ENCODE data around the gene BCL2L11.

BCL2L11 gene

DNA sequence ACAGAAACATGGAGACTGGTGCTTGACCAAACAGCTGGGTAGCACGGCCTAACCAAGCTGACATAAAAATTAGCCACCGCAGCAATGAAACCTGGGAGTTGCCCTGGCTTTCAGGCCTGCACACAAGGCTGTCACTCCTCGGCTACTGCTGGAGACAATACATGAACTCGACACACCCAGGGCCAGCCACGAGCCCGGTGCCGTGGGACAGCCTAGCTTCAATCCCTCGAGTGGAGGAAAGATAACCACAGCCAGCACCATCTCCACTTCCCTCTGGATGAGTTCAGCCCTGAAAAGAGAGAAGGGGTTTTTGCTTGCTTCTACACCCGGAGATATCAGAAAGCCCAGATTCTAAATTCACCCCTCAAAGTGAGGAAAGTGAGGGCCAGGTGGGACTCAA is 78.0 kb downstream of the BCL2L11 start:
- no peak for DNase-seq

DNA sequence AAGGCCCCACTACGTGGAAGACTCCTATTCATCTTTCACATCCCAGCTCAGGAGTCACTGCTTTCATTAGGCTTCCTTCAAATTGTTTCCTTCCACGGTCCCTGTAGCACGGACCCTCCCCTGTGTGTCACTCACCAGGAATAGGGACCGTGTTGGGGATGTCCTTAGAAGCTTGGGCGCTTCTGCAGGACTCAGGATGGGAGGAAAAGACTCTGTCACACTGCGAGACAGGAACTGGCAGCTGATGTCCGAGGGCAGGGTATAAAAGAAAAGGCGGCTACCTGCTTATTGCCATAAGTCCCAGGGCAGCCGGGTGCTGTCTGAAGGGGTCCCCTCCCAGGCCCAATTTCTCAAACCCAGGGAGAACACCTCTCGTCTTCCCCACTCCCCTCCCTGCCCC is 79.1 kb downstream of the BCL2L11 start:
- no peak for DNase-seq

- DNase-seq: no peak
These were observed 79.7 kb downstream of the BCL2L11 start for GRCh38 chr2:111200333-111200881.

- no peak for DNase-seq
These were observed 80.5 kb downstream of the BCL2L11 start for GRCh38 chr2:111201214-111201613.

GRCh38 chr2:111202266-111203040 is 81.7 kb downstream of the BCL2L11 start:
- no peak for DNase-seq

GRCh38 chr2:111204706-111205105 is 84.0 kb downstream of the BCL2L11 start:
- DNase-seq: no peak

DNA sequence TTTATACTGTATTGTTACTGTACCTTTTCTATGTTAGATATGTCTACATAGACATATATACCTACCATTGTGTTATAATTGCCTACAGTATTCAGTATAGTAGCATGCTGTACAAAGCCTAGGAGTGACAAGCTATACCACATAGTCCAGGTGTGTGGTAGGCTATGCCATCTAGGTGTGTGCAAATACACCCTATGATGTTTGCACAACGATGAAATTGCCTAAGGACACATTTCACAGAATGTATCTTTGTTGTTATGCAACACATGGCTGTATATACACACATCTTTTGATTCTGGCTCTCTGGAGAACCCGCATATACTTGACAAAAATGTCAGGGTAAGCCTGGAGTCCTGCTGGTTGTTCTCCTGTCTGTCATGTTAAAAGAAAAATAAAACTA is 85.1 kb downstream of the BCL2L11 start:
- DNase-seq: no peak

DNA sequence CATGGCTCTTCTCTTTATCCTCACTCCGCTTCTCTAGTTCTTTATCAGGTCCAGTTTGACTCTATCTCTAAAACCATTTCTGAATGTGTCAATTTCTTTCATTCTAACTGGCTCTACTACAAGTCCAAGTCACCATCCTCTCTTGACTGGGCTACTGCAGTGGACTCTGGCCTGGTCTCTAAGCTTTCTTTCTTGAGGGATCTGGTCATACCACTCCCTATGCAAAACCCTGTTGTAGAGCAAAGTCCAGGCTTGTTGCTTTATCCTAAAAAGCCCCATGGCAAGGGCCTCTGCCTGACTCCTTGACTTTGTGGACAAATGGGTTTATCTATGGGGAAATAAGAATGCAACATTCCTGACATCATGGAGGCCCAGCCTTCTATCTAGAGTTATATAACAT is 87.1 kb downstream of the BCL2L11 start:
- no peak for DNase-seq

DNA sequence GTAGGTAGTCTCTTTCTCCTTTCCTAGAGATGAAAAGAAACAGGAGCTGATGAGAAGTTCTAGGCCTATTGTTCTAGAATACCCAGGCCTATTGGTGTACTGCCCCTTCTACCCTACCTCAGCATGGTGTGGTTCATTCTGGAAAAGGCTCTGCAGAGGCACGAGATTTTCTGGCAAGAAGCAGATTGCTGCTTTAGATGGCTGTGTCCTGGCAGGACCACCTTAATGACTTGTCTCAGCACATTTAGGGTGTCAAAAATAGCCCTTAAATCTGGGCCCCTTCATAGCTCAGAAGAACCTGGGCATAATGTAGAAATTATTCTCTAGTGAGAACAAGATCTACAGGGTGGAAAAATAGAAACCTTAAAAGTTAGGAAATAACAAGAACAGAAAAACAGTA is 87.9 kb downstream of the BCL2L11 start:
- no peak for DNase-seq

DNA sequence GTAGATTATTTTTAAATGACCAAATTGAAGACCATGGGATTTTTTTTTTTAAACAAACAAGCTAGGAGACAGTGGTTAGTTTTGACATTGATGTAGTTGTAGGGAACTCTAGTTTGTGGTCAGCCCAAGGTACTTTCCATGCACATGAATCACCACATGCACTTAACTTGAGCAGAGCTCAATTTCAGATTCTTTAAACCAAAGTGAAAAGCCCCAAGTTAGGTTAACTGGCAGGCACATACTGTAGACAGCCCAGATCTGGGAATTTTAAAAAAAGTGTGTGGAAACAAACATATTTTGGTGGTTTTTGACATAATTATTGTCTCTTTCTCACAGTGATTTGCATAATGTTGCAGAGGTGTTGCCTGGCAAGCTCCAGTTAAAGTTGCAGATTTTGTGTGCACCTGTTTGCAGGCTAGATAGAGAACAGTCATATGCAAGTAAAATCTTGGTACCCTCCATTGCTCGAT is 88.4 kb downstream of the BCL2L11 start:
- peak in 1 of 2 donors; percentile 19 for DNase-seq

GRCh38 chr2:111210036-111210435 is 89.3 kb downstream of the BCL2L11 start:
- DNase-seq: no peak

GRCh38 chr2:111213877-111214276 is 93.2 kb downstream of the BCL2L11 start:
- DNase-seq: no peak

GRCh38 chr2:111216811-111217652 is 96.3 kb downstream of the BCL2L11 start:
- DNase-seq: no peak

All from CD4-positive, alpha-beta T cell treated with Interleukin-4 for 1 hour (primary cell).